CD4-positive, alpha-beta T cell treated with Interleukin-6 for 4 hours (primary cell): ENCODE results near the gene AKAP8L.
"Not testable (repeated sequence)": the region's sequence is repeated elsewhere in the genome, so short reads cannot be mapped to it uniquely, and the experiment has no call there.

Source experiments
- DNase-seq: peaks from one replicate; pipeline ENCODE4 v3.0.0-alpha.2; 2020; ENCODE audit warnings: mixed read lengths

The AKAP8L gene

GRCh38 chr19:15412832-15413231, 6.0 kb downstream of the AKAP8L start:
- no peak for DNase-seq

- not testable (repeated sequence) for DNase-seq
These were observed 7.4 kb downstream of the AKAP8L start for GRCh38 chr19:15411351-15411750.

GRCh38 chr19:15404780-15405211, 14.0 kb downstream of the AKAP8L start:
- no peak for DNase-seq

GRCh38 chr19:15404097-15404779, 14.6 kb downstream of the AKAP8L start:
- no peak for DNase-seq

GRCh38 chr19:15403151-15403531, 15.6 kb downstream of the AKAP8L start:
- DNase-seq, result no peak

- DNase-seq, result no peak
These were observed 16.2 kb downstream of the AKAP8L start for GRCh38 chr19:15402411-15403150.

GRCh38 chr19:15401397-15401710, 17.4 kb downstream of the AKAP8L start:
- no peak for DNase-seq

GRCh38 chr19:15400521-15401396, 18.0 kb downstream of the AKAP8L start:
- DNase-seq, result no peak

GRCh38 chr19:15399635-15400034, 19.2 kb downstream of the AKAP8L start:
- no peak for DNase-seq

- DNase-seq, result no peak
These were observed 19.6 kb downstream of the AKAP8L start for GRCh38 chr19:15399234-15399515.

- DNase-seq, result no peak
These were observed 20.1 kb downstream of the AKAP8L start for GRCh38 chr19:15398501-15399233.

GRCh38 chr19:15397782-15398181, 21.0 kb downstream of the AKAP8L start:
- no peak for DNase-seq

- DNase-seq, result no peak
These were observed 21.6 kb downstream of the AKAP8L start for GRCh38 chr19:15397236-15397635.

GRCh38 chr19:15396436-15396835, 22.4 kb downstream of the AKAP8L start:
- no peak for DNase-seq

- not testable (repeated sequence) for DNase-seq
These were observed 23.5 kb downstream of the AKAP8L start for GRCh38 chr19:15395251-15395650.

GRCh38 chr19:15394426-15394825, 24.4 kb downstream of the AKAP8L start:
- DNase-seq, result no peak

GRCh38 chr19:15393963-15394362, 24.8 kb downstream of the AKAP8L start:
- DNase-seq, result no peak

GRCh38 chr19:15390814-15391213, 28.0 kb downstream of the AKAP8L start:
- DNase-seq, result no peak

GRCh38 chr19:15381864-15382263, 36.9 kb downstream of the AKAP8L start:
- DNase-seq, result no peak

GRCh38 chr19:15381429-15381828, 37.4 kb downstream of the AKAP8L start:
- no peak for DNase-seq

GRCh38 chr19:15379999-15380647, 38.7 kb downstream of the AKAP8L start:
- no peak for DNase-seq
